Sigmoid colon (tissue), 4 donors: ENCODE measurements around the gene GNGT1.

Experiments
- POLR2A ChIP-seq, 2 donors: fragments of 450-650 bp; IDR thresholded peaks; one replicate each; pipeline ENCODE4 v1.6.1; 2016; ENCODE audit warnings: antibody characterized with exemption in 2 of 2, mild to moderate bottlenecking in 2 of 2, moderate library complexity in 2 of 2
- POLR2AphosphoS5 ChIP-seq, 4 donors: sonication (generic); formaldehyde crosslinking; IDR thresholded peaks; one replicate each; pipeline ENCODE4 v1.6.1; 2017; ENCODE audit warnings: antibody characterized with exemption in 4 of 4
- TF ChIP-seq, protein P1 (sequence below), 4 experiments: fragments of 450-650 bp in 3 of 4; fragments of 200-600 bp in 1 of 4; IDR thresholded peaks; one replicate each; pipeline ENCODE4 v1.5.1; 2016 to 2019; ENCODE audit warnings: antibody characterized with exemption in 4 of 4, mild to moderate bottlenecking in 3 of 4, moderate library complexity in 2 of 4

DNA sequence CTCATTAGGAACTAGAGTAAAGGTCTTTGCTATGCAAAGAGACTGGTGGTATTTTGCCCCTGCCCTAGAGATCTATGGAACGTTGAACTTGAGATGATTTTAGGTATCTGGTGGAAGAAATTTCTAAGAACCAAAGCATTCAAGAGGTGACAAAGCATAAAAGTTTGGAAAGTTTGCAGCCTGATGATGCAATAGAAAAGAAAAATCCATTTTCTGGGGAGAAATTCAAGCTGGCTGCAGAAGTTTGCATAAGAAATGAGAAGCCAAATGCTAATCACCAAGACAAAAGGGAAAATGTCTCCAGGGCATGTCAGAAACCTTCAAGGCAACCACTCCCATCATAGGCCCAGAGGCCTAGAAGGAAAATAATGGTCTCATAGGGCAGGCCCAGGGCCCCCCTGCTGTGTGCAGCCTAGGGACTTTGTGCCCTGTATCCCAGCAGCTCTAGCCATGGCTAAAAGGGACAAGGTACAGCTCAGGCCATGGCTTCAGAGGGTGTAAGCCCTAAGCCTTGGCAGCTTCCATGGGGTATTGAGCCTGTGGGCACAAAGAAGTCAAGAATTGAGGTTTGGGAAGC, 32.3 kb upstream of the GNGT1 start:
- TF ChIP-seq POLR2A (IDR thresholded peaks at IDR 0.05) (no peak), POLR2AphosphoS5 (IDR thresholded peaks at IDR 0.05) (no peak)
- TF ChIP-seq, protein P1, sequence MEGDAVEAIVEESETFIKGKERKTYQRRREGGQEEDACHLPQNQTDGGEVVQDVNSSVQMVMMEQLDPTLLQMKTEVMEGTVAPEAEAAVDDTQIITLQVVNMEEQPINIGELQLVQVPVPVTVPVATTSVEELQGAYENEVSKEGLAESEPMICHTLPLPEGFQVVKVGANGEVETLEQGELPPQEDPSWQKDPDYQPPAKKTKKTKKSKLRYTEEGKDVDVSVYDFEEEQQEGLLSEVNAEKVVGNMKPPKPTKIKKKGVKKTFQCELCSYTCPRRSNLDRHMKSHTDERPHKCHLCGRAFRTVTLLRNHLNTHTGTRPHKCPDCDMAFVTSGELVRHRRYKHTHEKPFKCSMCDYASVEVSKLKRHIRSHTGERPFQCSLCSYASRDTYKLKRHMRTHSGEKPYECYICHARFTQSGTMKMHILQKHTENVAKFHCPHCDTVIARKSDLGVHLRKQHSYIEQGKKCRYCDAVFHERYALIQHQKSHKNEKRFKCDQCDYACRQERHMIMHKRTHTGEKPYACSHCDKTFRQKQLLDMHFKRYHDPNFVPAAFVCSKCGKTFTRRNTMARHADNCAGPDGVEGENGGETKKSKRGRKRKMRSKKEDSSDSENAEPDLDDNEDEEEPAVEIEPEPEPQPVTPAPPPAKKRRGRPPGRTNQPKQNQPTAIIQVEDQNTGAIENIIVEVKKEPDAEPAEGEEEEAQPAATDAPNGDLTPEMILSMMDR (IDR thresholded peaks at IDR 0.05): no peak
